MM.1S (cell line): ENCODE data around the gene SPRR2G.

Experiments used
- CTCF ChIP-seq: fragments of 300-600 bp; sonication (generic); IDR thresholded peaks from 2 replicates; pipeline ENCODE4 v1.5.1; 2016; ENCODE audit warnings: antibody characterized with exemption, low read length, mixed read lengths
- EZH2 ChIP-seq: fragments of 300-600 bp; sonication (generic); optimal IDR thresholded peaks from 2 replicates; pipeline ENCODE3; 2017; ENCODE audit warnings: low read depth, mild to moderate bottlenecking, antibody characterized with exemption, low read length, mixed read lengths
- EZH2phosphoT487 ChIP-seq: fragments of 300-600 bp; sonication (generic); IDR thresholded peaks from 2 replicates; pipeline ENCODE4 v1.6.1; 2018; ENCODE audit warnings: antibody characterized with exemption, low read length

DNA sequence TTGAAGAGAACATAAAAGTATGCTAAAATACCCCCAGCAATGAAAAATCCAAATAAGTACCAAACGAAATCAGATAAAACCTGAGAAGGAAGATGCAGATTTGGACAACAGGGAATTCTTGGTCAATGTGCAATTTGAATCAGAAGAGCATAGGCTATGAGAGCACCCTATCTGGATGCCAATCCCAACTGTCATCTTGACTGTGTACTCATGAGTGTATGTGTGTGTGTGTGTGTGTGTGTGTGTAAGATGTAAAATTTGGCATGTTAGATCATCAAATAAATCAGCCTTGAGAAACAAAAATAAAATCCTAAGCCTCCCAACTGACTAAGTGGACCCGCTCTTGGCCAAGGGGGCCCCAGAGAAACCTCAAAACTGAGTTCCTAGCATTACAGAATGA, 18.0 kb upstream of the SPRR2G start:
- TF ChIP-seq EZH2: no peak
- TF ChIP-seq CTCF: no peak
- no peak for TF ChIP-seq EZH2phosphoT487
